Activated CD8-positive, alpha-beta memory T cell treated with anti-CD3 and anti-CD28 coated beads, Interleukin-2, amount 50 U/mL, for 24 hours (primary cell): ENCODE results near the gene MRTFB.

ENCODE experiments used
- DNase-seq: peaks from one replicate; pipeline ENCODE4 v3.0.0-alpha.2; 2020; ENCODE audit errors: extremely low read depth

The MRTFB gene

GRCh38 chr16:14236401-14236800 lies 165.3 kb downstream of the MRTFB start:
- DNase-seq: no peak

- DNase-seq: no peak
Observed at GRCh38 chr16:14238756-14239155, 167.6 kb downstream of the MRTFB start.

GRCh38 chr16:14239791-14240190 lies 168.7 kb downstream of the MRTFB start:
- no peak for DNase-seq

GRCh38 chr16:14240219-14240843 lies 169.2 kb downstream of the MRTFB start:
- DNase-seq: no peak

GRCh38 chr16:14240964-14241363 lies 169.8 kb downstream of the MRTFB start:
- no peak for DNase-seq

- DNase-seq: no peak
Observed at GRCh38 chr16:14241631-14242030, 170.5 kb downstream of the MRTFB start.

GRCh38 chr16:14242769-14243168 lies 171.7 kb downstream of the MRTFB start:
- no peak for DNase-seq

- DNase-seq: no peak
Observed at GRCh38 chr16:14244196-14245010, 173.3 kb downstream of the MRTFB start.

GRCh38 chr16:14248791-14249190 lies 177.7 kb downstream of the MRTFB start:
- DNase-seq: no peak

- DNase-seq: no peak
Observed at GRCh38 chr16:14249291-14250032, 178.3 kb downstream of the MRTFB start.

- no peak for DNase-seq
Observed at GRCh38 chr16:14251419-14251818, 180.3 kb downstream of the MRTFB start.

- DNase-seq: no peak
Observed at GRCh38 chr16:14252860-14253259, 181.7 kb downstream of the MRTFB start.

- DNase-seq: no peak
Observed at GRCh38 chr16:14263011-14263410, 191.9 kb downstream of the MRTFB start.

GRCh38 chr16:14263769-14264168 lies 192.7 kb downstream of the MRTFB start:
- DNase-seq: no peak

GRCh38 chr16:14264327-14264943 lies 193.3 kb downstream of the MRTFB start:
- DNase-seq: no peak

GRCh38 chr16:14268073-14268472 lies 197.0 kb downstream of the MRTFB start:
- no peak for DNase-seq

GRCh38 chr16:14275934-14276333 lies 204.8 kb downstream of the MRTFB start:
- DNase-seq: no peak

- no peak for DNase-seq
Observed at GRCh38 chr16:14278749-14279148, 207.6 kb downstream of the MRTFB start.

- no peak for DNase-seq
Observed at GRCh38 chr16:14280541-14280940, 209.4 kb downstream of the MRTFB start.

GRCh38 chr16:14283786-14284185 lies 212.7 kb downstream of the MRTFB start:
- DNase-seq: no peak

- no peak for DNase-seq
Observed at GRCh38 chr16:14284371-14284770, 213.3 kb downstream of the MRTFB start.

- no peak for DNase-seq
Observed at GRCh38 chr16:14284930-14285512, 213.9 kb downstream of the MRTFB start.
